VCaP (cell line): ENCODE data around the gene UHRF1.

ENCODE experiments used
- H3K27ac ChIP-seq: fragments of 450-650 bp; 2 replicates; pipeline ENCODE4 v1.5.1; 2017
- CTCF ChIP-seq: fragments of 450-650 bp; conservative IDR thresholded peaks from 2 replicates; pipeline ENCODE4 v1.5.1; 2017; ENCODE audit warnings: mild to moderate bottlenecking, moderate library complexity

Gene UHRF1

GRCh38 chr19:4971816-4972495 lies 62.7 kb downstream of the UHRF1 start:
- peak overlapping the region; percentile 80 for H3K27ac ChIP-seq
- no peak for TF ChIP-seq CTCF

- H3K27ac ChIP-seq = peak overlapping the region; percentile 80
- no peak for TF ChIP-seq CTCF
Observed at GRCh38 chr19:4972509-4973230, 63.4 kb downstream of the UHRF1 start.

- no peak for TF ChIP-seq CTCF
- peak overlapping the region; percentile 81 for H3K27ac ChIP-seq
Observed at GRCh38 chr19:4974880-4975469, 65.7 kb downstream of the UHRF1 start.

- H3K27ac ChIP-seq = peak overlapping the region; percentile 81
Observed at GRCh38 chr19:4975601-4976000, 66.3 kb downstream of the UHRF1 start.

GRCh38 chr19:4976401-4977298 lies 67.3 kb downstream of the UHRF1 start:
- peak overlapping the region; percentile 81 for H3K27ac ChIP-seq
- TF ChIP-seq CTCF = peak; percentile 49

GRCh38 chr19:4977299-4978174 lies 68.2 kb downstream of the UHRF1 start:
- peak overlapping the region; percentile 81 for H3K27ac ChIP-seq
- no peak for TF ChIP-seq CTCF

- TF ChIP-seq CTCF = no peak
- no peak overlapping the region for H3K27ac ChIP-seq
Observed at GRCh38 chr19:4979211-4979807, 70.0 kb downstream of the UHRF1 start.
